ENCODE measurements around the gene ROR1.

The ROR1 gene

GRCh38 chr1:63936801-63937200, 163.0 kb downstream of the ROR1 start:
- H3K4me3 ChIP-seq (ENCODE audit: low read depth, low read length): no peak overlapping the region
- no peak for TF ChIP-seq CTCF (IDR thresholded peaks at IDR 0.05; ENCODE audit: insufficient read depth, low read length, missing control alignments)
- no peak for DNase-seq (ENCODE audit: low read depth, low spot score)
- ChIA-PET POLR2A (no interaction called here), CTCF (interaction anchor here (3.1 to 5.2 kb wide), 2 partner anchors 15 to 200 kb away, joined by 19 to 43 read pairs; no protein-coding TSS in a partner anchor)

- CTCF ChIA-PET: interaction anchor here (5.2 kb wide), 1 partner anchor 15 kb away, joined by 43 read pairs; no protein-coding TSS in a partner anchor
- no peak for TF ChIP-seq CTCF (IDR thresholded peaks at IDR 0.05; ENCODE audit: insufficient read depth, low read length, missing control alignments)
- no peak overlapping the region for H3K4me3 ChIP-seq (ENCODE audit: low read depth, low read length)
- DNase-seq (ENCODE audit: low read depth, low spot score): no peak
- POLR2A ChIA-PET: no interaction called here
Observed at GRCh38 chr1:63937461-63938022, 163.7 kb downstream of the ROR1 start.

GRCh38 chr1:63940440-63940839, 166.6 kb downstream of the ROR1 start:
- H3K4me3 ChIP-seq (ENCODE audit: low read depth, low read length): no peak overlapping the region
- ChIA-PET CTCF (no interaction called here), POLR2A (no interaction called here)
- no peak for DNase-seq (ENCODE audit: low read depth, low spot score)
- TF ChIP-seq CTCF (IDR thresholded peaks at IDR 0.05; ENCODE audit: insufficient read depth, low read length, missing control alignments): no peak

GRCh38 chr1:63943393-63943792, 169.6 kb downstream of the ROR1 start:
- ChIA-PET POLR2A (no interaction called here), CTCF (interaction anchor here (0.8 to 1.4 kb wide), 2 partner anchors 23 to 193 kb away, joined by 3 to 5 read pairs; no protein-coding TSS in a partner anchor)
- no peak for DNase-seq (ENCODE audit: low read depth, low spot score)
- no peak overlapping the region for H3K4me3 ChIP-seq (ENCODE audit: low read depth, low read length)
- TF ChIP-seq CTCF (IDR thresholded peaks at IDR 0.05; ENCODE audit: insufficient read depth, low read length, missing control alignments): no peak

- no peak for DNase-seq (ENCODE audit: low read depth, low spot score)
- ChIA-PET POLR2A (no interaction called here), CTCF (interaction anchor here (2.3 kb wide), 1 partner anchor 254 kb away, joined by 5 read pairs; no protein-coding TSS in a partner anchor)
- no peak overlapping the region for H3K4me3 ChIP-seq (ENCODE audit: low read depth, low read length)
- no peak for TF ChIP-seq CTCF (IDR thresholded peaks at IDR 0.05; ENCODE audit: insufficient read depth, low read length, missing control alignments)
Observed at GRCh38 chr1:63945943-63946342, 172.1 kb downstream of the ROR1 start.

- CTCF ChIA-PET: interaction anchor here (1.0 to 2.3 kb wide), 2 partner anchors 190 to 255 kb away, joined by 3 to 5 read pairs; no protein-coding TSS in a partner anchor
- DNase-seq (ENCODE audit: low read depth, low spot score): peak; percentile 45
- H3K4me3 ChIP-seq (ENCODE audit: low read depth, low read length): no peak overlapping the region
- POLR2A ChIA-PET: no interaction called here
- no peak for TF ChIP-seq CTCF (IDR thresholded peaks at IDR 0.05; ENCODE audit: insufficient read depth, low read length, missing control alignments)
Observed at GRCh38 chr1:63946866-63947491, 173.2 kb downstream of the ROR1 start.

Data from AG04449 (cell line).